Activated CD4-positive, alpha-beta T cell treated with anti-CD3 and anti-CD28 coated beads, Interleukin-2, amount 50 U/mL, for 16 hours (primary cell): ENCODE results near the gene ZNF780B.
A peak's percentile ranks its signal among the peaks of the same experiment; 100 is the strongest.

Experiments
- DNase-seq: peaks from one replicate; pipeline ENCODE4 v3.0.0-alpha.2; 2020

The ZNF780B gene

GRCh38 chr19:40035996-40036395, 20.0 kb downstream of the ZNF780B start:
- DNase-seq = no peak

GRCh38 chr19:40033989-40034560, 22.0 kb downstream of the ZNF780B start:
- DNase-seq = no peak

DNA sequence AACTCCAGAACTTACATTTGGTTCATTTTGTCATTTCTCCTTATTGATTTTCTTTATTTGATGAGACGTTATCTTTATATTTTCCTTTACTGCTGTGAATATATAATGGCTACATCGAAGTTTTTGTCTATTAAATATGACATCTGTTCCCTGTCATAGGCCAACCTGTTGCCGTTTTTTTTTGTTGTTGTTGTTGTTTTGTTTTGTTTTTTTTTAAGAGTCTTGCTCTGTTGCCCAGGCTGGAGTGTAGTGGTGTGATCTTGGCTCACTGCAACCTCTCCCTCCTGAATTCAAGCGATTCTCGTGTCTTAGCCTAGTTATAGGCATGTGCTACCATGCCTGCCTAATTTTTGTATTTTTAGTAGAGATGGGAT, 29.4 kb downstream of the ZNF780B start:
- DNase-seq = no peak

DNA sequence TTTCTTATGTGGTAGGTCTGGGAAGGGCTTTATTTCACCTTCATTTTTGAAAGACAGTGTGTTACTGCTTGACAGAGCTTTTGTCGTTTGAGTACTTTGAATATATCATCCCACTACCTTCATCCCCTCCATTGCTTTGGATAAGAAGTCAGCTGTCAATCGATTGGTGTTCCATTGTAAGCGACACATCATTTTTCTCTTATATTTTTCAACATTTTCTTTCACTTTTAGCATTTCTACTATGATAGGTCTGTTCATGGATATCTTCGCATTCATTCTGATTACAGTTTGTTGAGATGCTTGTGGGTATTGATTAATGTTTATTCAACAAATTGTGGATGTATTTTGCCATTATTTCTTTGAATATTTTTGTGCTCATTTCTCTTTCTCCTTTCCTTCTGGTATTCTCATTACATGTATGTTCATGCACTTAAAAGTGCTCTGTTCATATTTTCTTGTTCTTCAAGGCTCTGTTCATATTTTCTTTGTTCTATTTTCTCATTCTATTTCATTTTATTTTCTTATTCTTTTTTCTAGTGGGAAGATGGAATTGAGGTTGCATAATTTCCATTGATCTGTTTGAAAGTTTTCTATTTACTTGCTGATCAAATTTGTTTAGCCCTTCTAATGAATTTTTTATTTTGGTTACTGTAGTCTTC, 30.0 kb downstream of the ZNF780B start:
- DNase-seq = no peak

- DNase-seq = no peak
Measured at GRCh38 chr19:40023969-40024368, 32.1 kb downstream of the ZNF780B start.

DNA sequence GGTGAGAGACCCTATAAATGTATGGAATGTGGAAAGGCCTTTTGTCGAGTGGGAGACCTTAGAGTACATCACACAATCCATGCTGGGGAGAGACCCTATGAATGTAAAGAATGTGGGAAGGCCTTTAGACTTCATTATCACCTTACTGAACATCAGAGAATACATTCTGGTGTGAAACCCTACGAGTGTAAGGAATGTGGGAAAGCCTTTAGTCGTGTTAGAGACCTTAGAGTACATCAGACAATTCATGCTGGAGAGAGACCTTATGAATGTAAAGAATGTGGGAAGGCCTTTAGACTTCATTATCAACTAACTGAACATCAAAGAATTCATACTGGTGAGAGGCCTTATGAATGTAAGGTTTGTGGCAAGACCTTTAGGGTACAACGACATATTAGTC, 42.0 kb downstream of the ZNF780B start:
- DNase-seq = no peak

- no peak for DNase-seq
Measured at GRCh38 chr19:40009674-40010073, 46.4 kb downstream of the ZNF780B start.

- no peak for DNase-seq
Measured at GRCh38 chr19:40006273-40006691, 49.7 kb downstream of the ZNF780B start.

DNA sequence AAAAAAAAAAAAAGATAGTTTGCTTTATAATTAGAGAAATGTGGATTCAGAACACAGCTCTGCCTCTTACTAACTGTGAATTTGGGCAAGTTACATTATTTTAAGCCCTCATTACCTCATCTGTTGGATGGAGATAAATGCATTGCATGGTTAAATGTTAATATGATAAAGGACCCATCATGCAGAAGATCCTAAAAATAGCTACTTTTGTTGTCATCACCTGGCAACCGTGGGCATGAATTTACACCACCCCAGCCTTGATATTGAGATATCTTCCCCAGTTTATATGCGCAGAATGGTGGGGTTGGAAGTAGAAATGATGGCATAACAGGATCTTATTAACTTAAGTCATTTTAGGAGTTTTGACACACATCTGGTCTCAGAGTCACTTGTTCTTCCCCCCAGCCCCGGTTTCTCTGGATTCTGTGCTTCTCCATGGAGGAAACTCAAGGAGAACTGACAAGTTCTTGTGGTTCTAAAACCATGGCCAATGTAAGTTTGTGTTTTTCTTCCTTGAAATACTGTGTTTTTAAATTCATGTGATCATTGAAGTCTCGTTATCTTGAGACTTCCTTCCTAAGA, 50.2 kb downstream of the ZNF780B start:
- DNase-seq = no peak

DNA sequence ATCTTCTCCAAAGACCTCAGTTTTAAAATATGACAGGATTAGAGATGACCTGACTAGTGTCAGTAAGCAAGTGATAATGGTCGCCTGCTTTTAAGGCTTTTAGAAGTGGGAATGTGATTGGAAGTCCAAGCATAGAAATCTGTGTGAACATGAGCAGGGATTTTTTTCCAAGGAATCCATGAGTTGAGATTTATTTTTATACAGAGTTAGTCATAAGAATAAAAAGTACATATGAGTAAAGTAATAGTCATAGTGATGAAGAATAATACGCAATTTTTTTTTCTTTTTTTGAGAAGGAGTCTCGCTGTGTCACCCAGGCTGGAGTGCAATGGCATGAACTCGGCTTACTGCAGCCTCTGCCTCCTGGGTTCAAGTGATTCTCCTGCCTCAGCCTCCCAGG, 57.5 kb downstream of the ZNF780B start:
- no peak for DNase-seq

DNA sequence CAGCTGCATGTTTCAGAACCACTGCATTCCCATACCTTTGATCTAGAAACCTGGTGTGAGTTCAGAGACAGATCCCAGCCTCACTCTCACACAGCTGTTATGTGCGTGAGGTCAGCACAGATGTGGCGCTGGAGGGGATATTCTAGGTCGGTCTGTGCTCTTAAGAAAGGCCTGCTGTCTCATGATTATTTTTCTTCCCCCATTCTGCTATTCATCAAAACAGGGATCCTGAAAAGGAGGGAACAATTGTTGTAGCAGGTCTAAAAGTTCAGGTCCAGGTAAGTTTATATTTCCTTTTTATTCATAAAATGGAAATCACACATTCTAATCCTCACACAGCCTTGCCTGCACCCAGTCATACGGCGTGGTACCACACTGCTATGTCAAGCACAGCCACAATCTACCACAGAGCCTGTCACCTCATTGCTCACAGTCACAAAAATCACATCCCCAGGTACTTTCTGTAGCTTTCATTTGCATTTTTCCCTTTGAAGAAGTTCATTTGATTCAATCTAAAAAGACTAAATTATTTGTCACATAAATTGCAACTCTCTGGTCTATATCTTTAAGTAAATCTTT, 58.3 kb downstream of the ZNF780B start:
- DNase-seq = peak; percentile 21

DNA sequence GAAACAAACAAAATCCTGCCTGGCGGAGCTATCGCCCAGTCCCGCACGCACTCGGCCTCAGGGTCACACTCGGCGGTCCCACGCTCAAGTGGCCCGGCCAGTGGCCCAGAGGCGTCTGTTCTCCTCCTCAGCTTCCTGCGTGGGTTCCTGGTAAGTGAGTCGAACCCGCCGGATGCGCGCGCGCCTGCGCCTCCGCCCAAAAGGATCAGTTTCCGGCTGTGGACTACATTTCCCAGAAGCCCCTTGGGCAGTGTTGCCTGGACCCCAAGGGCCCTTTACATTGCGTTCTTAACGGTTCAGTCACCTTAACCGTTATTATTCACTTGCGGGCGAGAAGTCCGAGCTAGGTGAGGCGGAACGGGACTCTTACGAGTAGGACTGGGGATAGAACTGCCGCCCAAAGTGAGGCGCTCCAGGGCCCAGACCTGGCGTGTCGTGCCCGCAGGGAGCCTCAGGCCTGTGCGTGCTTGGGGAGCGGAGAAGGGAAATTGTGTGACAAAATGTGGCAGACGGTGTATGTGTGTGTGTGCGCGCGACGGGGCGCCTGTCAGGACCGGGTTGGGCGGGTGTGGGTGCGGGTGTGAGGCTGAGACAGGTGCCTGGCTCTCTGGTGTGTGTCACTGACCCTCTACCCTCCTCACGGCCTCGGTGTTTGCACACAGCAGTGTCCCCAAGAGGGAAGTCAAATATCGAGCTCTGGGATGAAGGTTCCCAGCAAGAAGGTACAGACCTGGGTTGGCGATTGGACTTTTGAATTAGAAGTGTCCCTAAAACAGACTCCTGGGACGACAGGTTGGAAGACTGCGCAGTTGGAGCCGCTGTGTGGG, 59.0 kb downstream of the ZNF780B start, which contains the start of gene ZNF546:
ZNF546 (plus strand) TSS at position 250 of the 827 bp plus-strand sequence. CDS start 1,267 bp downstream, outside the sequence.
- peak; percentile 97 for DNase-seq

GRCh38 chr19:39996218-39996810, 59.7 kb downstream of the ZNF780B start:
- DNase-seq = peak; percentile 67

GRCh38 chr19:39995794-39996193, 60.2 kb downstream of the ZNF780B start:
- no peak for DNase-seq

DNA sequence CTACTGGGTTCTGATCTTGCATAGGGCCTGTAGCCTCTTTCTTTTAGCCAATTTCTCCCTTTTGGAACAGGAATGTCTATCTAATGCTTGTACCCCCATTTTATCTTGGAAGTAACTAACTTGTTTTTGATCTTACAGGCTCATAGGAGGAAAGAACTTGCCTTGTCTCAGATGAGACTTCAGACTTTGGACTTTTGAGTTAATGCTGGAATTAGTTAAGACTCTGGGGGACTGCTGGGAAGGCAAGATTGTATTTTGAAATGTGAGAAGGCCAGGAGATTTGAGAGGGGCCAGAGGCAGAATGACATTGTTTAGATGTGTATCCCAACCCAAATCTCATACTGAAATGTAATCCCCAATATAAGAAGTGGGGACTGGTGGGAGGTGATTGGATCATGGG, 61.7 kb downstream of the ZNF780B start:
- no peak for DNase-seq

DNA sequence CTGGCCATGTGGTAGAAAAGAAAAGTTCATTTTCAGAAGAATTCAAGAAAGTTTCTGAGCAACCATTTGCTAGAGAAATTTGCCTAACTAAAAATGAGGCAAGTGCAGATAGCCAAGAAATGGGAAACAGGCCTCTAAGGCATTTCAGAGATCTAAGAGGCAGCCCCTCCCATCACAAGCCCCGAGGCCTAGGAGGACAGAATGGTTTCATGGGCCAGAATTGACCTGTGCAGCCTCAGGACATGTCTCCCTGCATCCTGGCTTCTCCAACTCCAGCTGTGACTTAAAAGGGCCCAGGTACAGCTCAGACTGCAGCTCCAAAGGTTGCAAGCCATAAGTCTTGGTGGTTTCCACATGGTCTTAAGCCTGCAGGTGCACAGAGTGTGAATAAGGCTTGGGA, 62.4 kb downstream of the ZNF780B start:
- DNase-seq = no peak

GRCh38 chr19:39987596-39987995, 68.4 kb downstream of the ZNF780B start:
- DNase-seq = no peak

GRCh38 chr19:39987167-39987566, 68.9 kb downstream of the ZNF780B start:
- DNase-seq = no peak

GRCh38 chr19:39986643-39987042, 69.4 kb downstream of the ZNF780B start:
- no peak for DNase-seq

- DNase-seq = no peak
Measured at GRCh38 chr19:39983695-39984300, 72.2 kb downstream of the ZNF780B start.

DNA sequence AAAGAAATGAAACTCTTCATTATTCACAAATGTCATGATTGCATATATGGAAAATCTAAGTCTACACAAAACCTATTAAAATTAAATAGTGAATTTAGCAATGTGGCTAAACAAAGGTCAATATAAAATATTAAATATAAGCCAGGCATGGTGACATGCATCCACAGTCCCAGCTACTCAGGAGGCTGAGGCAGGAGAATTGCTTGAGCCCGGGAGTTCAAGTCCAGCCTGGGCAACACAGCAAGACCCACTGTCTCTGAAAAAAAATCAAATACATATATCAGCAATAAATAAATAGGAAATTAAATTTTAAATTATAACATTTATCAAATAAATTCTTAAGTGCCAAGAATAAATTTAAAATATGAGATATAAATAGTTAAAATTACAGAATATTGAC, 73.1 kb downstream of the ZNF780B start:
- no peak for DNase-seq
